Fibroblast of skin of scalp (primary cell): ENCODE data around the gene HAUS8. TPM values are rescaled to one million over a fixed set of nuclear protein-coding genes. Genes with fewer than 3 reads are reported as not detected.

ENCODE experiments used
- DNase-seq: peaks from one replicate; pipeline ENCODE4 v3.0.0-alpha.2; 2013
- polyA plus RNA-seq, 2 experiments: library from polyadenylated mRNA; unstranded; fragments of 120-200 nt; gene quantifications; one replicate each; pipeline ENCODE4 v1.2.1, GENCODE V29; 2013; ENCODE audit not compliant: insufficient read length in 2 of 2

HAUS8 gene, protein sequence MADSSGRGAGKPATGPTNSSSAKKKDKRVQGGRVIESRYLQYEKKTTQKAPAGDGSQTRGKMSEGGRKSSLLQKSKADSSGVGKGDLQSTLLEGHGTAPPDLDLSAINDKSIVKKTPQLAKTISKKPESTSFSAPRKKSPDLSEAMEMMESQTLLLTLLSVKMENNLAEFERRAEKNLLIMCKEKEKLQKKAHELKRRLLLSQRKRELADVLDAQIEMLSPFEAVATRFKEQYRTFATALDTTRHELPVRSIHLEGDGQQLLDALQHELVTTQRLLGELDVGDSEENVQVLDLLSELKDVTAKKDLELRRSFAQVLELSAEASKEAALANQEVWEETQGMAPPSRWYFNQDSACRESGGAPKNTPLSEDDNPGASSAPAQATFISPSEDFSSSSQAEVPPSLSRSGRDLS
- polyA plus RNA-seq (2013, experiment 1 of 2; ENCODE audit: insufficient read length), result 11.8 TPM
- polyA plus RNA-seq (2013, experiment 2 of 2; ENCODE audit: insufficient read length), result 10.3 TPM

GRCh38 chr19:17075035-17075863, at the start of gene HAUS8, which contains the start of gene MYO9B:
TSS of gene HAUS8 (minus strand) at chr19:17075452. CDS start at chr19:17075422, 30 bp downstream.
TSS of gene MYO9B (plus strand) at chr19:17075777. CDS start at chr19:17101718, 25,941 bp downstream.
- DNase-seq, result peak; percentile 100

DNA sequence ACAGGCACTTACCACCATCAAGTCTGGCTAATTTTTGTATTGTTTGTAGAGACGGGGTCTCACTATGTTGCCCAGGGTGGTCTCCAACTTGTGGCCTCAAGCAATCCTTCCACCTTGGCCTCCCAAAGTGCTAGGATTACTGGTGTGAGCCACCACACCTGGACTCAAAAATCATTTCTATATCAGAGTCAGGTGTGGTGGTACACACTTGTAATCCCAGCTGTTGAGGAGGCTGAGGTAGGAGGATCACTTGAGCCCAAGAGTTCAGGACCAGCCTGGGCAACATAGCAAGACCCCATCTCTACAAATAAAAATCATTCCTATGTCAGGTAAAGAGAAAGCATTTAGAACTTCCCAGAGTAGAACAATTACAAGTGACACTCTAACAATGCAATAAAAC, 48.8 kb upstream of the HAUS8 start:
- no peak for DNase-seq

- DNase-seq, result no peak
Measured at GRCh38 chr19:17123041-17123440, 47.8 kb upstream of the HAUS8 start.

GRCh38 chr19:17121736-17122293, 46.6 kb upstream of the HAUS8 start:
- DNase-seq, result peak; percentile 53

GRCh38 chr19:17118957-17119356, 43.7 kb upstream of the HAUS8 start:
- no peak for DNase-seq

DNA sequence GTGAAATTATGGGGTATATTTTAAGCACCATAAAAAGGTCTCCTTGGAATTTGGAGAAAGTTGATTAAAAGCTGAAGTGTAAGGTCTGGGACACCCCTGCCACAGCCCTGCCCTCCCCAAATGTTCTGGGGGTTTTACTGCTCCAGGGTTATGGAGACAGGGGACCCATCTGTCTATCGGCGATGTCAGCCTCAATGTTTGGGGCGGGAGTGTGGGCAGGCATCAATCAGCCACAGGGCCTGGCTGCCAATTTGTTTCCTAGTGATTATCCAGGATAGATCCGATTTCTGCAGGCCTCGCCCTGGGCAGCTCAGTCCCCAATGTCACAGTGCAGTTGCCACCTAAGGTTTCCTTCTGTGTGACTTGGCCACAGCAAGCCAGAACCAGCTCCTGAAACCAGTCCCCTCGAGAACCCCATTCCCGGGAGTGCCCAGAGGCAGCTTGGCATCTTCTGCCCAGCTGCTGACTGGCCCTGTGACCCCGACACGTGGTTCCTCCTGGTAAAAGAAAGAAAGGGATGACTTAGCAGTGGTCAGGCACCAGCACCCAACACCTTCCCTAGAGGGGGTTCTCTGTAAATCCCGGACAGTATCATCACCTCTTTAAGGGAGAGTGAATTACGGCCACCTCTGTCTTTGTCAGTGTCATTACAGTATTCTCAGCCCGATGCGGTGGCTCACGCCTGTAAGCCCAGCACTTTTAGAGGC, 41.9 kb upstream of the HAUS8 start:
- no peak for DNase-seq

GRCh38 chr19:17114414-17114831, 39.2 kb upstream of the HAUS8 start:
- DNase-seq, result no peak

GRCh38 chr19:17113127-17113785, 38.0 kb upstream of the HAUS8 start:
- DNase-seq, result no peak

GRCh38 chr19:17112700-17113099, 37.4 kb upstream of the HAUS8 start:
- DNase-seq, result no peak

GRCh38 chr19:17112271-17112670, 37.0 kb upstream of the HAUS8 start:
- DNase-seq, result no peak

- DNase-seq, result no peak
Measured at GRCh38 chr19:17111766-17112165, 36.5 kb upstream of the HAUS8 start.

- DNase-seq, result no peak
Measured at GRCh38 chr19:17110599-17110966, 35.3 kb upstream of the HAUS8 start.

- DNase-seq, result no peak
Measured at GRCh38 chr19:17109962-17110598, 34.8 kb upstream of the HAUS8 start.

- DNase-seq, result no peak
Measured at GRCh38 chr19:17109300-17109699, 34.0 kb upstream of the HAUS8 start.

- no peak for DNase-seq
Measured at GRCh38 chr19:17108453-17108784, 33.2 kb upstream of the HAUS8 start.

GRCh38 chr19:17107546-17108452, 32.5 kb upstream of the HAUS8 start:
- peak; percentile 95 for DNase-seq

DNA sequence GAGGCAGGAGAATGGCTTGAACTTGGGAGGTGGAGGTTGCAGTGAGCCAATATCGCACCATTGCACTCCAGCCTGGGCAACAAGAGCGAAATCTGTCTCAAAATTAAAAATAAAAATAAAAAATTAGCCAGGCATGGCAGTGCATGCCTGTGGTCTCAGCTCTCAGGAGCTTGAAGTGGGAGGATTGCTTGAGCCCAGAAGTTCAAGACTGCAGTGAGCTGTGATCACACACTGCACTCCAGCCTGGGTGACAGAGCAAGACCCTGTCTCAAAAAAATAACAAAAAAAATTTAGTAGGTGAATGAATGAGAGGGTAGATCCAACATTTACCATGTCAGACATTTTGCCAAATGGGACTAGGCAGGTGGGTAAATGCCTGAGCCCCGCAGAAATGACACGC, 31.7 kb upstream of the HAUS8 start:
- peak; percentile 33 for DNase-seq

DNA sequence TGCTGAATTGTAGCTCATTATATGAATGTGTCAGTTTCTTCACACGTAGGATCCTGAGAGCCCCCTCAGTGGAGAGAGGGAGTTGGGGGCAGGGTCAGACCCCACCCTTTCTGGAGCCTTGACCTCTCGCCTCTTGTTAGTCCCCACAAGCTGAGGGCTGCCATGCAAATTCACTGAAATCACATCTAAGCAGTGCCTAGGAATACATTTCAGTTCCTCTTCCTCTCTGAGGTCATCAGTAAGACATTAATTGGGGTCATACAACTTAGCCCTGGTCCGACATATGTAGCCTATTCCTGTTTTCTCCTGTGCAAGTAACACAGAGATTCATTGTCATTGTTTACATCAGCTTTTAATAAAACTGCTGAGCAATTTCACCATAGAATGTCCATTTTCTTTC, 30.3 kb upstream of the HAUS8 start:
- no peak for DNase-seq

- DNase-seq, result no peak
Measured at GRCh38 chr19:17104679-17105078, 29.4 kb upstream of the HAUS8 start.

DNA sequence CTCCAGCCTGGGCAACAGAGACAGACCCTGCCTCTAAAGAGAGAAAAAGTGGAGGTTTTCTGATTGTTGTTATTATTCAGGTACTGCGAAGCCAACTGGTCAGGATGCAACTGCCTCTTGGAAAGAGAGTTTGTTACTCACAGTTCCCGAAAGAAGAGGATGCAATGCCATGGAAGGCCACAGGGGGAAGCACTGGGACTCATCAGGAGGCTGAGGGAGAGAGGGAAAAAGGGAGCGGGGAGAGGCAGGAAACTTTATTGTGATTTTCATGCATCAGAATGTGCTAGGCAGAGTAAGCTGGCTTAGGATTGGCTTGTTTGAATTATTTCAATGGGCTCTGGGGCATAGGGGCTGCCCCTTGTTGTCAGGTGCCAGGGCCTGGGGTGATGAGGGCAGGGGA, 27.9 kb upstream of the HAUS8 start:
- peak; percentile 38 for DNase-seq
